PC-3 (cell line): ENCODE data around the gene SAP30BP. TPM values are rescaled to one million over a fixed set of nuclear protein-coding genes. Genes with fewer than 3 reads are reported as not detected.

Experiments
- ATAC-seq: fragments of 200-7000 bp; cut with Tn5 transposase; 2 replicates; pipeline ENCODE4 v1.9.1; 2020; ENCODE audit warnings: mild to moderate bottlenecking, moderate library complexity
- BruUV-seq: library from RNA; stranded (reverse); fragments of 400-500 nt; replicated peaks from 2 replicates; lab custom pipeline; 2021; lab: Mats Ljungman, UMichigan
- CTCF ChIA-PET: fragments of 300-600 bp; sonication (Branson Sonifier 250); formaldehyde crosslinking; loops from one replicate; lab custom pipeline; 2022; ENCODE audit warnings: antibody characterized with exemption; lab: Charles Lee
- POLR2A ChIA-PET: fragments of 300-600 bp; sonication (Branson Sonifier 250); formaldehyde crosslinking; loops from one replicate; lab custom pipeline; 2022; ENCODE audit warnings: antibody characterized with exemption; ENCODE audit not compliant: unreplicated experiment; lab: Charles Lee
- DNase-seq: peaks from one replicate; pipeline ENCODE4 v3.0.0-alpha.2; 2015
- H2AFZ ChIP-seq: fragments of 300-600 bp; sonication (generic); 2 replicates; pipeline ENCODE4 v1.6.0; 2016; ENCODE audit warnings: antibody characterized with exemption, low read length
- H3F3A ChIP-seq: fragments of 300-600 bp; sonication (generic); one replicate; pipeline ENCODE4 v1.6.0; 2017; ENCODE audit warnings: antibody characterized with exemption, low read length, control low read depth, mild to moderate bottlenecking; ENCODE audit not compliant: unreplicated experiment
- H3K27ac ChIP-seq: fragments of 300-600 bp; sonication (generic); 2 replicates; pipeline ENCODE4 v1.5.1; 2016; ENCODE audit warnings: mild to moderate bottlenecking, low read length
- H3K27me3 ChIP-seq: fragments of 300-600 bp; sonication (generic); 2 replicates; pipeline ENCODE4 v1.6.1; 2016; ENCODE audit warnings: low read length, mixed read lengths
- H3K36me3 ChIP-seq: fragments of 300-600 bp; sonication (generic); 2 replicates; pipeline ENCODE4 v1.6.1; 2016; ENCODE audit warnings: low read depth, mixed run types, low read length, mixed read lengths
- H3K4me1 ChIP-seq: fragments of 300-600 bp; sonication (generic); 2 replicates; pipeline ENCODE4 v1.5.1; 2016; ENCODE audit warnings: low read length; ENCODE audit not compliant: insufficient read depth
- H3K4me2 ChIP-seq: fragments of 300-600 bp; sonication (generic); 2 replicates; pipeline ENCODE4 v1.6.0; 2016; ENCODE audit warnings: low read length
- H3K4me3 ChIP-seq: fragments of 300-600 bp; sonication (generic); 2 replicates; pipeline ENCODE4 v1.5.1; 2016; ENCODE audit warnings: mild to moderate bottlenecking, low read length, mixed read lengths
- H3K79me2 ChIP-seq: fragments of 300-600 bp; sonication (generic); 2 replicates; pipeline ENCODE4 v1.6.1; 2017; ENCODE audit warnings: low read length, mixed read lengths
- H3K9ac ChIP-seq: fragments of 300-600 bp; sonication (generic); 2 replicates; pipeline ENCODE4 v1.6.0; 2016; ENCODE audit warnings: mild to moderate bottlenecking, low read length
- H3K9me2 ChIP-seq: fragments of 300-600 bp; sonication (generic); replicated peaks from 2 replicates; pipeline ENCODE4 v1.6.1; 2016; ENCODE audit warnings: mixed run types, low read length, mixed read lengths
- H3K9me3 ChIP-seq: fragments of 300-600 bp; sonication (generic); 2 replicates; pipeline ENCODE4 v1.6.1; 2016; ENCODE audit warnings: low read length, mixed read lengths
- H4K20me1 ChIP-seq: fragments of 300-600 bp; sonication (generic); 2 replicates; pipeline ENCODE4 v1.6.1; 2016; ENCODE audit warnings: low read length, mixed read lengths
- CTCF ChIP-seq: fragments of 300-600 bp; sonication (generic); conservative IDR thresholded peaks from 2 replicates; pipeline ENCODE4 v1.5.1; 2017; ENCODE audit warnings: antibody characterized with exemption, low read depth, mild to moderate bottlenecking, low read length
- EZH2 ChIP-seq: fragments of 300-600 bp; sonication (generic); IDR thresholded peaks from one replicate; pipeline ENCODE4 v1.6.1; 2017; ENCODE audit warnings: antibody characterized with exemption, mild to moderate bottlenecking, low read length; ENCODE audit not compliant: unreplicated experiment
- EZH2phosphoT487 ChIP-seq: fragments of 300-600 bp; sonication (generic); IDR thresholded peaks from 2 replicates; pipeline ENCODE4 v1.6.1; 2018; ENCODE audit warnings: mild to moderate bottlenecking, antibody characterized with exemption, low read length, borderline replicate concordance
- intact Hi-C: fragments of 100-400 bp; cut with micrococcal nuclease; formaldehyde crosslinking; loops from 2 replicates; pipeline ENCODE4 v1.9.0; 2023
- total RNA-seq: library from RNA; depleted of rRNA; stranded (reverse); fragments of >200 nt; gene quantifications from 2 replicates; pipeline ENCODE4 v1.2.3, GENCODE V29; 2014

SAP30BP gene
- total RNA-seq, 1 experiment from 2014 or later, result 97.8 TPM

- POLR2A ChIA-PET, result interaction anchor here (0.7 to 1.2 kb wide), 2 partner anchors 23 to 134 kb away, joined by 3 read pairs; no protein-coding TSS in a partner anchor
- ATAC-seq, result peak; percentile 78
- peak overlapping the region; percentile 44 for H3K9ac ChIP-seq
- intact Hi-C loops, result no loop called here
- peak overlapping the region; percentile 36 for H3K4me3 ChIP-seq
- H3K36me3 ChIP-seq, result peaks cover 16% of the 10 kb centered on the region; the same call in 1 of the 2 replicates
- no peaks in the 10 kb centered on the region for H3K9me3 ChIP-seq
- peaks cover 9% of the 10 kb centered on the region for H3F3A ChIP-seq
- peak overlapping the region; percentile 88 for H3K27ac ChIP-seq
- peaks cover 80% of the 10 kb centered on the region for H3K79me2 ChIP-seq
- TF ChIP-seq CTCF (no peak), EZH2 (no peak), EZH2phosphoT487 (no peak)
- no peaks in the 10 kb centered on the region for H4K20me1 ChIP-seq
- DNase-seq, result peak; percentile 97
- peaks cover 80% of the 10 kb centered on the region for H3K4me1 ChIP-seq
- H3K27me3 ChIP-seq, result no peaks in the 10 kb centered on the region
- H3K4me2 ChIP-seq, result peak overlapping the region; percentile 77
- H3K9me2 ChIP-seq, result no peaks in the 10 kb centered on the region
- no TSS peak for BruUV-seq
- CTCF ChIA-PET, result interaction anchor here (0.7 to 1.8 kb wide), 6 partner anchors 10 to 66 kb away, joined by 3 to 7 read pairs (median 4); partner anchors contain the start of gene SMIM5
- no peak overlapping the region for H2AFZ ChIP-seq
Observed at GRCh38 chr17:75683583-75683982, 16.4 kb downstream of the SAP30BP start.

GRCh38 chr17:75684249-75684648 lies 17.1 kb downstream of the SAP30BP start:
- peaks cover 80% of the 10 kb centered on the region for H3K4me1 ChIP-seq
- ChIA-PET POLR2A (interaction anchor here (0.6 to 1.2 kb wide), 3 partner anchors 23 to 579 kb away, joined by 3 read pairs; no protein-coding TSS in a partner anchor), CTCF (interaction anchor here (0.7 to 1.8 kb wide), 6 partner anchors 9 to 66 kb away, joined by 3 to 7 read pairs (median 4); partner anchors contain the start of gene SMIM5)
- H2AFZ ChIP-seq, result no peak overlapping the region
- DNase-seq, result peak; percentile 49
- peak overlapping the region; percentile 36 for H3K4me3 ChIP-seq
- TF ChIP-seq EZH2, result no peak
- no peak for TF ChIP-seq CTCF
- TF ChIP-seq EZH2phosphoT487, result no peak
- peak overlapping the region; percentile 7; the same call in 1 of the 2 replicates for H3K9ac ChIP-seq
- no peaks in the 10 kb centered on the region for H3K27me3 ChIP-seq
- ATAC-seq, result peak; percentile 4
- peaks cover 9% of the 10 kb centered on the region for H3F3A ChIP-seq
- BruUV-seq, result TSS peak; percentile 64
- no peaks in the 10 kb centered on the region for H3K9me2 ChIP-seq
- H3K27ac ChIP-seq, result peak overlapping the region; percentile 88
- peaks cover 83% of the 10 kb centered on the region for H3K79me2 ChIP-seq
- H4K20me1 ChIP-seq, result no peaks in the 10 kb centered on the region
- peak overlapping the region; percentile 77 for H3K4me2 ChIP-seq
- H3K9me3 ChIP-seq, result no peaks in the 10 kb centered on the region
- H3K36me3 ChIP-seq, result peaks cover 14% of the 10 kb centered on the region; the same call in 1 of the 2 replicates
- intact Hi-C loops, result no loop called here

GRCh38 chr17:75684924-75685323 lies 17.8 kb downstream of the SAP30BP start:
- Histone ChIP-seq H3K4me1 (peaks cover 80% of the 10 kb centered on the region), H3F3A (peaks cover 9% of the 10 kb centered on the region), H3K9me2 (no peaks in the 10 kb centered on the region), H3K9me3 (no peaks in the 10 kb centered on the region), H3K36me3 (peaks cover 14% of the 10 kb centered on the region; the same call in 1 of the 2 replicates), H3K27ac (peak overlapping the region; percentile 88), H4K20me1 (no peaks in the 10 kb centered on the region), H3K27me3 (no peaks in the 10 kb centered on the region), H3K9ac (no peak overlapping the region), H3K4me3 (no peak overlapping the region), H2AFZ (no peak overlapping the region), H3K4me2 (peak overlapping the region; percentile 77), H3K79me2 (peaks cover 81% of the 10 kb centered on the region)
- DNase-seq (peak; percentile 84), ATAC-seq (peak; percentile 45)
- TF ChIP-seq CTCF (no peak), EZH2phosphoT487 (no peak), EZH2 (no peak)
- intact Hi-C loops, result no loop called here
- BruUV-seq, result no TSS peak
- CTCF ChIA-PET, result interaction anchor here (0.8 kb wide), 1 partner anchor 52 kb away, joined by 3 read pairs; the partner anchor contains the start of gene SMIM5
- POLR2A ChIA-PET, result interaction anchor here (0.6 kb wide), 1 partner anchor 578 kb away, joined by 3 read pairs; no protein-coding TSS in a partner anchor
